DOHH2 (cell line): ENCODE data around the gene YTHDF1.

Experiments used
- H3F3A ChIP-seq: fragments of 200-600 bp; sonication (generic), shearing (Covaris generic); 2 replicates; pipeline ENCODE4 v1.6.0; 2016; ENCODE audit warnings: antibody characterized with exemption, mild to moderate bottlenecking; ENCODE audit not compliant: control insufficient read depth, insufficient read depth
- H3K27ac ChIP-seq: fragments of 200-600 bp; sonication (generic); 2 replicates; pipeline ENCODE4 v1.5.1; 2014; ENCODE audit warnings: low read depth, mild to moderate bottlenecking, low read length, moderate library complexity
- H3K27me3 ChIP-seq: fragments of 200-600 bp; sonication (generic); 2 replicates; pipeline ENCODE4 v1.6.1; 2014; ENCODE audit warnings: mild to moderate bottlenecking, low read length, mixed read lengths; ENCODE audit not compliant: control insufficient read depth
- H3K36me3 ChIP-seq: fragments of 200-600 bp; sonication (generic); 2 replicates; pipeline ENCODE4 v1.6.1; 2014; ENCODE audit warnings: mild to moderate bottlenecking, low read length, moderate library complexity, mixed read lengths; ENCODE audit not compliant: control insufficient read depth
- H3K4me1 ChIP-seq: fragments of 200-600 bp; sonication (generic); 2 replicates; pipeline ENCODE4 v1.6.1; 2014; ENCODE audit warnings: mild to moderate bottlenecking, low read length, mixed read lengths; ENCODE audit not compliant: control insufficient read depth
- H3K4me2 ChIP-seq: fragments of 200-600 bp; sonication (generic); 2 replicates; pipeline ENCODE4 v1.6.0; 2014; ENCODE audit warnings: mild to moderate bottlenecking, low read length, moderate library complexity
- H3K4me3 ChIP-seq: fragments of 200-600 bp; sonication (generic); 2 replicates; pipeline ENCODE4 v1.5.1; 2014; ENCODE audit warnings: mild to moderate bottlenecking, low read length, mixed read lengths
- H3K79me2 ChIP-seq: fragments of 200-600 bp; sonication (generic); 2 replicates; pipeline ENCODE4 v1.6.1; 2014; ENCODE audit warnings: mild to moderate bottlenecking, low read length, mixed read lengths; ENCODE audit not compliant: control insufficient read depth
- H3K9me2 ChIP-seq: fragments of 200-600 bp; sonication (generic); replicated peaks from 2 replicates; pipeline ENCODE4 v1.6.1; 2014; ENCODE audit warnings: mild to moderate bottlenecking, low read length, mixed read lengths; ENCODE audit not compliant: control insufficient read depth
- H3K9me3 ChIP-seq: fragments of 200-600 bp; sonication (generic); 2 replicates; pipeline ENCODE4 v1.6.1; 2014; ENCODE audit warnings: antibody characterized with exemption, low read length, mixed read lengths; ENCODE audit not compliant: control insufficient read depth, insufficient read depth
- H4K20me1 ChIP-seq: fragments of 200-600 bp; sonication (generic); 2 replicates; pipeline ENCODE4 v1.6.0; 2014; ENCODE audit warnings: low read depth, mild to moderate bottlenecking, antibody characterized with exemption, low read length, moderate library complexity; ENCODE audit not compliant: control insufficient read depth, insufficient read depth
- CTCF ChIP-seq: fragments of 200-600 bp; sonication (generic); IDR thresholded peaks from one replicate; pipeline ENCODE4 v1.5.1; 2014; ENCODE audit warnings: antibody characterized with exemption, mild to moderate bottlenecking, low read depth, low read length; ENCODE audit not compliant: poor library complexity, severe bottlenecking
- EZH2phosphoT487 ChIP-seq: fragments of 200-600 bp; sonication (generic); IDR thresholded peaks from 2 replicates; pipeline ENCODE4 v1.6.1; 2017; ENCODE audit warnings: borderline replicate concordance, mild to moderate bottlenecking, antibody characterized with exemption, low read length, moderate library complexity, mixed read lengths

Gene YTHDF1

DNA sequence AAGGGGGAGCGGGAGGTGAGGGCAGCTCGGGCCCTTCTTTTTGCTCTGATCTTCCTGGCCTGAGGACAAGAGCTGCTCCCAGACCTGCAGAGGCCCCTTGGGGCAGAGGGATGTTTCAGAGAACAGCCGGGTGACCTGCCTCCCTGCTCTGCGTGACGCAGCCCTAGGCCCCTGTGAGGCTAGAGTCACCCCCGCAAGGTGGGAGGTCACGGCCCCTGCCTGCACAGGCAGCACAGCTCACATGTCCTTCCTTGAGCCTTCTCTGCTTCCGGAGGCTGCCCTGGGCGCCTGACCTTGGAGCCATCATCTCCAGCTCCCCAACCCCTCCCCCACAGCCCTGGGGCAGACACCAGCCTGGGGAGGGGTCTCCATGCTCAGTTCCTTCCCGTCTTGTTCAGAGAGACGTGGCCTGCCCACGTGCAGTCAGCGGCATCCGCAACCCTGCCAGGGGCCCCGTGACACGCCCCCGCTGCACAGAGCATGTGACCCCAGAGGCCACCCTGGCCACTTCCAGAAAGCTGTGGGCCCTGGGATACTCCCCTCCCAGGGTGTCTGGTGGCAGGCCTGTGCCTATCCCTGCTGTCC is 19.6 kb upstream of the YTHDF1 start, which contains the start of gene BIRC7:
BIRC7 (plus strand) TSS at position 507 of the 585 bp plus-strand sequence. CDS start 192 bp downstream, outside the sequence.
- Histone ChIP-seq H4K20me1 (no peaks in the 10 kb centered on the region), H3F3A (0 out of 2 replicates have a peak, but pooled peaks cover 3% of the 10 kb centered on the region), H3K27me3 (peaks cover 25% of the 10 kb centered on the region), H3K9me3 (no peaks in the 10 kb centered on the region), H3K4me2 (peak within 1 kb of the TSS; percentile 33), H3K4me3 (no peak within 1 kb of the TSS), H3K79me2 (no peaks in the 10 kb centered on the region), H3K4me1 (peaks cover 15% of the 10 kb centered on the region), H3K9me2 (no peaks in the 10 kb centered on the region), H3K27ac (peak within 1 kb of the TSS; percentile 30), H3K36me3 (no peaks in the 10 kb centered on the region)
- TF ChIP-seq CTCF = no peak
- TF ChIP-seq EZH2phosphoT487 = no peak

- no peaks in the 10 kb centered on the region for H3K36me3 ChIP-seq
- TF ChIP-seq EZH2phosphoT487 (no peak), CTCF (peak; percentile 69)
- H3K4me3 ChIP-seq = no peak overlapping the region
- H3K27me3 ChIP-seq = peaks cover 29% of the 10 kb centered on the region
- no peaks in the 10 kb centered on the region for H4K20me1 ChIP-seq
- H3K4me2 ChIP-seq = peak overlapping the region; percentile 33
- no peaks in the 10 kb centered on the region for H3K79me2 ChIP-seq
- H3F3A ChIP-seq = 0 out of 2 replicates have a peak, but pooled peaks cover 3% of the 10 kb centered on the region
- peaks cover 15% of the 10 kb centered on the region for H3K4me1 ChIP-seq
- no peaks in the 10 kb centered on the region for H3K9me3 ChIP-seq
- H3K9me2 ChIP-seq = no peaks in the 10 kb centered on the region
- H3K27ac ChIP-seq = peak overlapping the region; percentile 30
Observed at GRCh38 chr20:63234693-63235398, 18.9 kb upstream of the YTHDF1 start.

GRCh38 chr20:63233924-63234323 is 18.0 kb upstream of the YTHDF1 start:
- Histone ChIP-seq H4K20me1 (no peaks in the 10 kb centered on the region), H3K9me3 (no peaks in the 10 kb centered on the region), H3K9me2 (no peaks in the 10 kb centered on the region), H3K36me3 (no peaks in the 10 kb centered on the region), H3K27me3 (peaks cover 29% of the 10 kb centered on the region), H3K4me2 (no peak overlapping the region), H3K27ac (no peak overlapping the region), H3F3A (0 out of 2 replicates have a peak, but pooled peaks cover 3% of the 10 kb centered on the region), H3K4me1 (peaks cover 15% of the 10 kb centered on the region), H3K4me3 (no peak overlapping the region), H3K79me2 (no peaks in the 10 kb centered on the region)
- TF ChIP-seq CTCF (no peak), EZH2phosphoT487 (no peak)
